Measurements from ENCODE around the gene RFPL1.
A peak's percentile ranks its signal among the peaks of the same experiment; 100 is the strongest.
"Not testable (repeated sequence)": the region's sequence is repeated elsewhere in the genome, so short reads cannot be mapped to it uniquely, and the experiment has no call there.

RFPL1 gene

GRCh38 chr22:29480512-29481264 is 42.3 kb downstream of the RFPL1 start:
- H3K9ac ChIP-seq (ENCODE audit: low read depth, low read length), result peak overlapping the region; percentile 60
- H3K36me3 ChIP-seq (ENCODE audit: control insufficient read depth, insufficient read depth, low read length), result peaks cover 11% of the 10 kb centered on the region
- peaks cover 35% of the 10 kb centered on the region for H3K27me3 ChIP-seq (ENCODE audit: control insufficient read depth, insufficient read depth, low read length)
- H3K4me1 ChIP-seq (ENCODE audit: control insufficient read depth, insufficient read depth, low read length), result peaks cover 14% of the 10 kb centered on the region
- no peaks in the 10 kb centered on the region for H3K9me3 ChIP-seq (ENCODE audit: control insufficient read depth, insufficient read depth, low read length)
- H3K4me3 ChIP-seq (ENCODE audit: low read depth, low read length), result peak overlapping the region; percentile 74

- peaks cover 14% of the 10 kb centered on the region for H3K4me1 ChIP-seq (ENCODE audit: control insufficient read depth, insufficient read depth, low read length)
- peak overlapping the region; percentile 60 for H3K9ac ChIP-seq (ENCODE audit: low read depth, low read length)
- peaks cover 11% of the 10 kb centered on the region for H3K36me3 ChIP-seq (ENCODE audit: control insufficient read depth, insufficient read depth, low read length)
- no peaks in the 10 kb centered on the region for H3K9me3 ChIP-seq (ENCODE audit: control insufficient read depth, insufficient read depth, low read length)
- peak overlapping the region; percentile 74 for H3K4me3 ChIP-seq (ENCODE audit: low read depth, low read length)
- peaks cover 35% of the 10 kb centered on the region for H3K27me3 ChIP-seq (ENCODE audit: control insufficient read depth, insufficient read depth, low read length)
These were observed 43.0 kb downstream of the RFPL1 start for GRCh38 chr22:29481265-29482000.

GRCh38 chr22:29482253-29482652 is 43.9 kb downstream of the RFPL1 start:
- no peaks in the 10 kb centered on the region for H3K9me3 ChIP-seq (ENCODE audit: control insufficient read depth, insufficient read depth, low read length)
- peaks cover 14% of the 10 kb centered on the region for H3K4me1 ChIP-seq (ENCODE audit: control insufficient read depth, insufficient read depth, low read length)
- H3K9ac ChIP-seq (ENCODE audit: low read depth, low read length), result no peak overlapping the region
- peaks cover 13% of the 10 kb centered on the region for H3K36me3 ChIP-seq (ENCODE audit: control insufficient read depth, insufficient read depth, low read length)
- H3K4me3 ChIP-seq (ENCODE audit: low read depth, low read length), result peak overlapping the region; percentile 74
- H3K27me3 ChIP-seq (ENCODE audit: control insufficient read depth, insufficient read depth, low read length), result peaks cover 35% of the 10 kb centered on the region

- Histone ChIP-seq H3K4me1 (ENCODE audit: control insufficient read depth, insufficient read depth, low read length) (peaks cover 12% of the 10 kb centered on the region), H3K4me3 (ENCODE audit: low read depth, low read length) (peak overlapping the region; percentile 74), H3K36me3 (ENCODE audit: control insufficient read depth, insufficient read depth, low read length) (peaks cover 13% of the 10 kb centered on the region), H3K9me3 (ENCODE audit: control insufficient read depth, insufficient read depth, low read length) (no peaks in the 10 kb centered on the region), H3K9ac (ENCODE audit: low read depth, low read length) (no peak overlapping the region), H3K27me3 (ENCODE audit: control insufficient read depth, insufficient read depth, low read length) (peaks cover 32% of the 10 kb centered on the region)
These were observed 44.3 kb downstream of the RFPL1 start for GRCh38 chr22:29482726-29483125.

- H3K4me3 ChIP-seq (ENCODE audit: low read depth, low read length), result no peak overlapping the region
- no peak overlapping the region for H3K9ac ChIP-seq (ENCODE audit: low read depth, low read length)
- peaks cover 9% of the 10 kb centered on the region for H3K4me1 ChIP-seq (ENCODE audit: control insufficient read depth, insufficient read depth, low read length)
- peaks cover 13% of the 10 kb centered on the region for H3K36me3 ChIP-seq (ENCODE audit: control insufficient read depth, insufficient read depth, low read length)
- H3K9me3 ChIP-seq (ENCODE audit: control insufficient read depth, insufficient read depth, low read length), result no peaks in the 10 kb centered on the region
- H3K27me3 ChIP-seq (ENCODE audit: control insufficient read depth, insufficient read depth, low read length), result peaks cover 27% of the 10 kb centered on the region
These were observed 44.9 kb downstream of the RFPL1 start for GRCh38 chr22:29483254-29483653.

- H3K9me3 ChIP-seq (ENCODE audit: control insufficient read depth, insufficient read depth, low read length), result no peaks in the 10 kb centered on the region
- H3K4me3 ChIP-seq (ENCODE audit: low read depth, low read length), result no peak overlapping the region
- peaks cover 13% of the 10 kb centered on the region for H3K36me3 ChIP-seq (ENCODE audit: control insufficient read depth, insufficient read depth, low read length)
- no peak overlapping the region for H3K9ac ChIP-seq (ENCODE audit: low read depth, low read length)
- H3K4me1 ChIP-seq (ENCODE audit: control insufficient read depth, insufficient read depth, low read length), result peaks cover 7% of the 10 kb centered on the region
- H3K27me3 ChIP-seq (ENCODE audit: control insufficient read depth, insufficient read depth, low read length), result peaks cover 15% of the 10 kb centered on the region
These were observed 46.3 kb downstream of the RFPL1 start for GRCh38 chr22:29484642-29485041.

GRCh38 chr22:29485448-29485847 is 47.1 kb downstream of the RFPL1 start:
- H3K9me3 ChIP-seq (ENCODE audit: control insufficient read depth, insufficient read depth, low read length), result no peaks in the 10 kb centered on the region
- peaks cover 7% of the 10 kb centered on the region for H3K4me1 ChIP-seq (ENCODE audit: control insufficient read depth, insufficient read depth, low read length)
- H3K36me3 ChIP-seq (ENCODE audit: control insufficient read depth, insufficient read depth, low read length), result peaks cover 13% of the 10 kb centered on the region
- peaks cover 8% of the 10 kb centered on the region for H3K27me3 ChIP-seq (ENCODE audit: control insufficient read depth, insufficient read depth, low read length)
- no peak overlapping the region for H3K4me3 ChIP-seq (ENCODE audit: low read depth, low read length)
- no peak overlapping the region for H3K9ac ChIP-seq (ENCODE audit: low read depth, low read length)

GRCh38 chr22:29487426-29487986 is 49.1 kb downstream of the RFPL1 start:
- Histone ChIP-seq H3K36me3 (ENCODE audit: control insufficient read depth, insufficient read depth, low read length) (peaks cover 13% of the 10 kb centered on the region), H3K4me3 (ENCODE audit: low read depth, low read length) (no peak overlapping the region), H3K9ac (ENCODE audit: low read depth, low read length) (no peak overlapping the region), H3K27me3 (ENCODE audit: control insufficient read depth, insufficient read depth, low read length) (no peaks in the 10 kb centered on the region), H3K9me3 (ENCODE audit: control insufficient read depth, insufficient read depth, low read length) (no peaks in the 10 kb centered on the region), H3K4me1 (ENCODE audit: control insufficient read depth, insufficient read depth, low read length) (peaks cover 1% of the 10 kb centered on the region)

GRCh38 chr22:29489127-29489780 is 50.9 kb downstream of the RFPL1 start:
- H3K4me1 ChIP-seq (ENCODE audit: control insufficient read depth, insufficient read depth, low read length); H3K9me3 ChIP-seq (ENCODE audit: control insufficient read depth, insufficient read depth, low read length); H3K4me3 ChIP-seq (ENCODE audit: low read depth, low read length); H3K27me3 ChIP-seq (ENCODE audit: control insufficient read depth, insufficient read depth, low read length); H3K9ac ChIP-seq (ENCODE audit: low read depth, low read length); H3K36me3 ChIP-seq (ENCODE audit: control insufficient read depth, insufficient read depth, low read length): not testable (repeated sequence)

- no peak overlapping the region for H3K4me3 ChIP-seq (ENCODE audit: low read depth, low read length)
- no peaks in the 10 kb centered on the region for H3K27me3 ChIP-seq (ENCODE audit: control insufficient read depth, insufficient read depth, low read length)
- H3K36me3 ChIP-seq (ENCODE audit: control insufficient read depth, insufficient read depth, low read length), result peaks cover 8% of the 10 kb centered on the region
- no peak overlapping the region for H3K9ac ChIP-seq (ENCODE audit: low read depth, low read length)
- no peaks in the 10 kb centered on the region for H3K4me1 ChIP-seq (ENCODE audit: control insufficient read depth, insufficient read depth, low read length)
- no peaks in the 10 kb centered on the region for H3K9me3 ChIP-seq (ENCODE audit: control insufficient read depth, insufficient read depth, low read length)
These were observed 52.6 kb downstream of the RFPL1 start for GRCh38 chr22:29491012-29491411.

Measured in iPS-15b (cell line).